Measurements from ENCODE around the gene MAP3K1.

The MAP3K1 gene

GRCh38 chr5:56852228-56853000, 37.1 kb downstream of the MAP3K1 start:
- peak; percentile 10 for DNase-seq (ENCODE audit: extremely low read depth, low read depth)
- no peak overlapping the region for H3K4me3 ChIP-seq (replicated peaks; ENCODE audit: low read depth, low read length)
- no peak for TF ChIP-seq CTCF (IDR thresholded peaks at IDR 0.05; ENCODE audit: low read depth, low read length, missing control alignments)

DNA sequence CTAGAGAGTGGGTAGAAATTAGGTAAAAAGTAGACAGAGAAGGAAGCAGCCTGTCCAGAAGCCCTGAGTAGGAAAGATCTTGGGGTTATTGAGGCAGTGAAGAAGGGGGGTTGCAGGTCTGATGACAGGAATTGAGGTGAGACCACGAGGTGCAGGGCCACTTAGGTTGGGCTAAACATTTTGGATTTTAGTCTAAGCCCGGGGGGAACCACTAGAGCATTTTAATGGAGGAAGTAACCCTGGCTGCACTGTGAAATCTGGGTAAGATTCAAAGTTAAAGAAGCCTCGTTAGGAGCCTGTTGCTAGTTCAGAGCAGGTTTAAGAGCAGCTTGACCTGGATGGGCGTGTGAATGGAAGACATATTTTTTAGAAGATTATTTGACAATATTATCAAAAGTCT, 38.3 kb downstream of the MAP3K1 start:
- DNase-seq (ENCODE audit: extremely low read depth, low read depth), result no peak
- no peak overlapping the region for H3K4me3 ChIP-seq (replicated peaks; ENCODE audit: low read depth, low read length)
- no peak for TF ChIP-seq CTCF (IDR thresholded peaks at IDR 0.05; ENCODE audit: low read depth, low read length, missing control alignments)

GRCh38 chr5:56854920-56855319, 39.6 kb downstream of the MAP3K1 start:
- no peak for DNase-seq (ENCODE audit: extremely low read depth, low read depth)
- H3K4me3 ChIP-seq (replicated peaks; ENCODE audit: low read depth, low read length), result no peak overlapping the region
- no peak for TF ChIP-seq CTCF (IDR thresholded peaks at IDR 0.05; ENCODE audit: low read depth, low read length, missing control alignments)

- TF ChIP-seq CTCF (IDR thresholded peaks at IDR 0.05; ENCODE audit: low read depth, low read length, missing control alignments), result no peak
- H3K4me3 ChIP-seq (replicated peaks; ENCODE audit: low read depth, low read length), result no peak overlapping the region
- DNase-seq (ENCODE audit: extremely low read depth, low read depth), result no peak
Measured at GRCh38 chr5:56856541-56857178, 41.3 kb downstream of the MAP3K1 start.

- no peak overlapping the region for H3K4me3 ChIP-seq (replicated peaks; ENCODE audit: low read depth, low read length)
- DNase-seq (ENCODE audit: extremely low read depth, low read depth), result no peak
Measured at GRCh38 chr5:56858777-56859442, 43.6 kb downstream of the MAP3K1 start.

More at GRCh38 chr5:56858777-56859442, 43.6 kb downstream of the MAP3K1 start:
- TF ChIP-seq CTCF (IDR thresholded peaks at IDR 0.05; ENCODE audit: low read depth, low read length, missing control alignments), result no peak
